Measurements from ENCODE around the gene AGPAT4.
A peak's percentile ranks its signal among the peaks of the same experiment; 100 is the strongest.

The AGPAT4 gene

GRCh38 chr6:161082215-161082614 lies 191.6 kb downstream of the AGPAT4 start:
- Histone ChIP-seq H3K27ac (no peak overlapping the region), H3K36me3 (replicated peaks) (peaks cover 6% of the 10 kb centered on the region), H3K27me3 (replicated peaks) (no peaks in the 10 kb centered on the region), H3K4me3 (ENCODE audit: low read depth, low read length) (no peak overlapping the region)
- TF ChIP-seq CTCF (IDR thresholded peaks at IDR 0.05; ENCODE audit: low read depth, low read length, missing control alignments): no peak
- DNase-seq: no peak
- in situ Hi-C loops (cut with HindIII; ENCODE audit: low pct_ligation_motif_present, low sequenced_read_pairs): no loop called here

GRCh38 chr6:161080263-161080970 lies 193.4 kb downstream of the AGPAT4 start:
- in situ Hi-C loops (cut with HindIII; ENCODE audit: low pct_ligation_motif_present, low sequenced_read_pairs): no loop called here
- H3K4me3 ChIP-seq (ENCODE audit: low read depth, low read length): no peak overlapping the region
- DNase-seq: no peak

More at GRCh38 chr6:161080263-161080970, 193.4 kb downstream of the AGPAT4 start:
- Histone ChIP-seq H3K27me3 (replicated peaks) (no peaks in the 10 kb centered on the region), H3K36me3 (replicated peaks) (peaks cover 6% of the 10 kb centered on the region), H3K27ac (peak overlapping the region; percentile 26)
- TF ChIP-seq CTCF (IDR thresholded peaks at IDR 0.05; ENCODE audit: low read depth, low read length, missing control alignments): no peak
